Brain microvascular endothelial cell (primary cell): Measurements from ENCODE around the gene SPAG17.

Experiments
- DNase-seq: peaks from one replicate; pipeline ENCODE4 v3.0.0-alpha.2; 2020
- H3K27ac ChIP-seq: fragments of 250-450 bp; sonication (Bioruptor Pico); 2 replicates; pipeline ENCODE4 v1.5.1; 2020; ENCODE audit warnings: mild to moderate bottlenecking, moderate library complexity
- H3K27me3 ChIP-seq: fragments of 250-450 bp; sonication (Bioruptor Pico); replicated peaks from 2 replicates; pipeline ENCODE4 v1.5.1; 2020; ENCODE audit warnings: mild to moderate bottlenecking
- H3K36me3 ChIP-seq: fragments of 250-450 bp; sonication (Bioruptor Pico); replicated peaks from 2 replicates; pipeline ENCODE4 v1.5.1; 2020; ENCODE audit warnings: mild to moderate bottlenecking
- H3K4me3 ChIP-seq: 2 replicates; pipeline ENCODE4 v1.5.1; 2011; ENCODE audit warnings: low read depth, mild to moderate bottlenecking, control low read depth, low read length, moderate library complexity
- CTCF ChIP-seq: IDR thresholded peaks from 2 replicates; pipeline ENCODE4 v1.5.1; 2011; ENCODE audit warnings: low read depth, mild to moderate bottlenecking, moderate library complexity, low read length, control low read depth, inconsistent platforms; ENCODE audit errors: missing control alignments
- in situ Hi-C: cut with HindIII; loops from 2 replicates; pipeline ENCODE4 v1.10.0; 2017; ENCODE audit warnings: low sequenced_read_pairs, low pct_ligation_motif_present

The SPAG17 gene

GRCh38 chr1:117985239-117985638 is 199.8 kb downstream of the SPAG17 start:
- in situ Hi-C loops = no loop called here
- DNase-seq = no peak
- no peak for TF ChIP-seq CTCF

GRCh38 chr1:117981455-117982192 is 203.4 kb downstream of the SPAG17 start:
- no peak for DNase-seq
- H3K4me3 ChIP-seq = no peak overlapping the region
- H3K27me3 ChIP-seq = peaks cover 2% of the 10 kb centered on the region
- H3K27ac ChIP-seq = no peak overlapping the region
- in situ Hi-C loops = no loop called here
- H3K36me3 ChIP-seq = no peaks in the 10 kb centered on the region
- TF ChIP-seq CTCF = no peak

More at GRCh38 chr1:117985239-117985638, 199.8 kb downstream of the SPAG17 start:
- H3K27ac ChIP-seq = no peak overlapping the region
- H3K4me3 ChIP-seq = no peak overlapping the region
- H3K36me3 ChIP-seq = no peaks in the 10 kb centered on the region
- peaks cover 2% of the 10 kb centered on the region for H3K27me3 ChIP-seq

GRCh38 chr1:117976381-117976780 is 208.6 kb downstream of the SPAG17 start:
- Histone ChIP-seq H3K36me3 (no peaks in the 10 kb centered on the region), H3K27me3 (no peaks in the 10 kb centered on the region), H3K4me3 (no peak overlapping the region), H3K27ac (no peak overlapping the region)
- TF ChIP-seq CTCF = no peak
- DNase-seq = no peak
- in situ Hi-C loops = no loop called here

- DNase-seq = no peak
- in situ Hi-C loops = no loop called here
- no peak overlapping the region for H3K27ac ChIP-seq
- no peaks in the 10 kb centered on the region for H3K36me3 ChIP-seq
- no peaks in the 10 kb centered on the region for H3K27me3 ChIP-seq
- TF ChIP-seq CTCF = no peak
- H3K4me3 ChIP-seq = no peak overlapping the region
Measured at GRCh38 chr1:117971777-117972176, 213.3 kb downstream of the SPAG17 start.

- in situ Hi-C loops = no loop called here
- DNase-seq = no peak
- no peak overlapping the region for H3K27ac ChIP-seq
- H3K4me3 ChIP-seq = no peak overlapping the region
- TF ChIP-seq CTCF = no peak
- H3K27me3 ChIP-seq = no peaks in the 10 kb centered on the region
- H3K36me3 ChIP-seq = no peaks in the 10 kb centered on the region
Measured at GRCh38 chr1:117970252-117970651, 214.8 kb downstream of the SPAG17 start.

GRCh38 chr1:117967881-117968280 is 217.1 kb downstream of the SPAG17 start:
- H3K27ac ChIP-seq = no peak overlapping the region
- no peak for TF ChIP-seq CTCF
- H3K4me3 ChIP-seq = no peak overlapping the region
- H3K27me3 ChIP-seq = no peaks in the 10 kb centered on the region
- in situ Hi-C loops = no loop called here
- no peak for DNase-seq
- no peaks in the 10 kb centered on the region for H3K36me3 ChIP-seq
